ENCODE measurements around the gene ZNF205.

ZNF205 gene

GRCh38 chr16:3121851-3122467 lies 9.6 kb downstream of the ZNF205 start:
- no peak for TF ChIP-seq CTCF (conservative IDR thresholded peaks at IDR 0.05; ENCODE audit: low read depth, low read length)
- no peak for DNase-seq (ENCODE audit: low read depth)

GRCh38 chr16:3122926-3123570 lies 10.7 kb downstream of the ZNF205 start:
- no peak overlapping the region for H3K4me3 ChIP-seq (ENCODE audit: low read length)
- DNase-seq (ENCODE audit: low read depth): no peak

More at GRCh38 chr16:3121851-3122467, 9.6 kb downstream of the ZNF205 start:
- no peak overlapping the region for H3K4me3 ChIP-seq (ENCODE audit: low read length)

GRCh38 chr16:3123986-3124886 lies 11.8 kb downstream of the ZNF205 start:
- peak; percentile 68 for DNase-seq (ENCODE audit: low read depth)
- peak; percentile 28 for TF ChIP-seq CTCF (conservative IDR thresholded peaks at IDR 0.05; ENCODE audit: low read depth, low read length)
- H3K4me3 ChIP-seq (ENCODE audit: low read length): peak overlapping the region; percentile 80

More at GRCh38 chr16:3122926-3123570, 10.7 kb downstream of the ZNF205 start:
- TF ChIP-seq CTCF (conservative IDR thresholded peaks at IDR 0.05; ENCODE audit: low read depth, low read length): no peak

- no peak overlapping the region for H3K4me3 ChIP-seq (ENCODE audit: low read length)
- DNase-seq (ENCODE audit: low read depth): no peak
- TF ChIP-seq CTCF (conservative IDR thresholded peaks at IDR 0.05; ENCODE audit: low read depth, low read length): no peak
Measured at GRCh38 chr16:3127745-3128144, 15.4 kb downstream of the ZNF205 start.

- peak; percentile 46 for DNase-seq (ENCODE audit: low read depth)
Measured at GRCh38 chr16:3129137-3130131, 17.0 kb downstream of the ZNF205 start.

More at GRCh38 chr16:3129137-3130131, 17.0 kb downstream of the ZNF205 start:
- peak overlapping the region; percentile 26 for H3K4me3 ChIP-seq (ENCODE audit: low read length)
- TF ChIP-seq CTCF (conservative IDR thresholded peaks at IDR 0.05; ENCODE audit: low read depth, low read length): peak; percentile 97

Measured in retinal pigment epithelial cell (primary cell).